HepG2 (cell line): ENCODE data around the gene TRIM28. TPM values are rescaled to one million over a fixed set of nuclear protein-coding genes. Genes with fewer than 3 reads are reported as not detected.

Experiments used
- ARID4A ChIP-seq: sonication (generic); formaldehyde crosslinking; IDR thresholded peaks from 2 replicates; pipeline ENCODE4 v1.5.0; 2020; ENCODE audit warnings: mild to moderate bottlenecking, missing genetic modification reagents, borderline replicate concordance
- ISX ChIP-seq: sonication (generic); formaldehyde crosslinking; conservative IDR thresholded peaks from 2 replicates; pipeline ENCODE4 v1.5.0; 2020; ENCODE audit warnings: missing genetic modification reagents
- JUND ChIP-seq: sonication (generic); formaldehyde crosslinking; IDR thresholded peaks from 2 replicates; pipeline ENCODE4 v1.8.0; 2022; ENCODE audit warnings: mild to moderate bottlenecking, missing genetic modification reagents
- KAT7 ChIP-seq: IDR thresholded peaks from 2 replicates; pipeline ENCODE4 v1.6.1; 2018; ENCODE audit warnings: borderline replicate concordance, missing compliant biosample characterization
- KDM2A ChIP-seq: sonication (generic); formaldehyde crosslinking; IDR thresholded peaks from 2 replicates; pipeline ENCODE4 v1.4.0; 2020; ENCODE audit warnings: low read depth, missing genetic modification reagents, borderline replicate concordance
- RAD21 ChIP-seq: fragments of 450-650 bp; formaldehyde crosslinking; IDR thresholded peaks from 2 replicates; pipeline ENCODE4 v1.5.0; 2020; ENCODE audit warnings: mild to moderate bottlenecking
- ZNF740 ChIP-seq: sonication (generic); formaldehyde crosslinking; IDR thresholded peaks from 2 replicates; pipeline ENCODE4 v1.4.0; 2020; ENCODE audit warnings: missing genetic modification reagents
- ZNF772 ChIP-seq: sonication (generic); formaldehyde crosslinking; IDR thresholded peaks from 2 replicates; pipeline ENCODE4 v1.5.0; 2020; ENCODE audit warnings: mild to moderate bottlenecking, missing genetic modification reagents
- polyA plus RNA-seq, 8 experiments: library from polyadenylated mRNA; depleted of rRNA in 3 of 8; stranded (reverse) in 7 of 8; unstranded in 1 of 8; fragments of >200 nt; fragmentation: Illumina TruSeq in 4 of 8; extraction: Trizol in 4 of 8; gene quantifications; 2 replicates each; pipeline versions ENCODE4 v1.2.1 to v1.2.3, GENCODE V29; 2011 to 2016; ENCODE audit warnings: low read depth in 4 of 8, missing spikeins in 1 of 8, mixed read lengths in 1 of 8; ENCODE audit not compliant: insufficient read depth in 1 of 8
- total RNA-seq, 5 experiments: library from RNA; depleted of rRNA; stranded (reverse); fragments of >200 nt; fragmentation: Illumina TruSeq; extraction: Trizol; gene quantifications; 2 replicates each; pipeline ENCODE4 v1.2.3, GENCODE V29; 2016; ENCODE audit warnings: low read depth in 1 of 5
- TF ChIP-seq, protein P1 (sequence below): sonication (generic); formaldehyde crosslinking; IDR thresholded peaks from 2 replicates; pipeline ENCODE4 v1.4.0; 2020; ENCODE audit warnings: mild to moderate bottlenecking, missing genetic modification reagents
- TF ChIP-seq, protein P2 (sequence below): sonication (generic); formaldehyde crosslinking; IDR thresholded peaks from 2 replicates; pipeline ENCODE4 v1.5.1; 2020; ENCODE audit warnings: missing genetic modification reagents, mild to moderate bottlenecking, borderline replicate concordance
- TF ChIP-seq, protein P3 (sequence below), 2 experiments: sonication (generic) in 1 of 2; formaldehyde crosslinking in 1 of 2; IDR thresholded peaks; 2 replicates each; pipeline versions ENCODE4 v1.6.1 to v1.9.0; 2014 to 2022; ENCODE audit warnings: antibody characterized with exemption in 1 of 2, borderline replicate concordance in 1 of 2, inconsistent platforms in 1 of 2, low read depth in 1 of 2, missing genetic modification reagents in 1 of 2

TRIM28 gene
- total and polyA plus RNA-seq, 2 of the 13 experiments (the other 11 are each of a cell fraction or from before 2014, with no cell fraction given): 361 to 439 TPM

DNA sequence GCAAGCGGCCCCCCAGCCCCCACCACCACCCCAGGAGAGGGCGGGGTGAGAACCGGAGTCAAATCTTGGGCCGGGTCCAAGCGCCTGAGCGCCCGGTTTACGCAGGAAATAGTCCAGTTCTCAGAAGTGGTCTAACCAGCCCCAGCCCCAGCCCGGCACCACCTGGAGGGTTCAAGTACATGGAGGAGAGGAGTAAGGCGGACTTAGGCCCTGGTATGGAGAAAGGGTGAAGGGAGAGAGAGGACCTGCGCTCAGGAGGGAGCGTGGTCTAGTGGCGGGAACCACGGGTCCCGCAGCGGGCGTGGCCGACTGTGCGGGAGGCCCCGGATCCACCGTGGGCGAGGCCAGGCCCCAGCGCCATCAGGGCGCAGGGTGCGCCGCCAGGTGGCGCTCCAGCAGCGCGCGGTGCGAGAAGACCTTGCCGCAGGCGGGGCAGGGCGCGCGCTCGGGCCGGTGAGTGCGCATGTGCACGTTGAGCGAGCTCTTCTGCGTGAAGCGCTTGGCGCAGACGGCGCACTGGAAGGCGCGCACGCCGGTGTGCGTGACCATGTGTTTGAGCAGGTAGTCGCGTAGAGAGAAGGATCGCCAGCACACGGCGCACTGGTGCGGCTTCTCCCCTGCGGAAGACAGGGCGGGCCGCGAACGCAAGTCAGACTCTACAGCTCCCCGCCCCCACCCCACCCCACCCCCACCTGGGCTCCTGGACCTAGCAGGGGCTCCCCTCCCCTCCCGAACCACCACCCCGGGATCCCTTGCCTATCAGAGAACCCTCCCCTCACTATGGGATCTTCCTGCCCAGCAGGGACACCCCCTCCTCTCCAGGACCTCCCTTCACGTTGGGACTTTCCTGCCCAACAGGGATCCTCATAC is 29.9 kb upstream of the TRIM28 start (continued):
- TF ChIP-seq, protein P1, sequence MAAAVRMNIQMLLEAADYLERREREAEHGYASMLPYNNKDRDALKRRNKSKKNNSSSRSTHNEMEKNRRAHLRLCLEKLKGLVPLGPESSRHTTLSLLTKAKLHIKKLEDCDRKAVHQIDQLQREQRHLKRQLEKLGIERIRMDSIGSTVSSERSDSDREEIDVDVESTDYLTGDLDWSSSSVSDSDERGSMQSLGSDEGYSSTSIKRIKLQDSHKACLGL (CRISPR knock-in tag): peak; percentile 85
- TF ChIP-seq, protein P2, sequence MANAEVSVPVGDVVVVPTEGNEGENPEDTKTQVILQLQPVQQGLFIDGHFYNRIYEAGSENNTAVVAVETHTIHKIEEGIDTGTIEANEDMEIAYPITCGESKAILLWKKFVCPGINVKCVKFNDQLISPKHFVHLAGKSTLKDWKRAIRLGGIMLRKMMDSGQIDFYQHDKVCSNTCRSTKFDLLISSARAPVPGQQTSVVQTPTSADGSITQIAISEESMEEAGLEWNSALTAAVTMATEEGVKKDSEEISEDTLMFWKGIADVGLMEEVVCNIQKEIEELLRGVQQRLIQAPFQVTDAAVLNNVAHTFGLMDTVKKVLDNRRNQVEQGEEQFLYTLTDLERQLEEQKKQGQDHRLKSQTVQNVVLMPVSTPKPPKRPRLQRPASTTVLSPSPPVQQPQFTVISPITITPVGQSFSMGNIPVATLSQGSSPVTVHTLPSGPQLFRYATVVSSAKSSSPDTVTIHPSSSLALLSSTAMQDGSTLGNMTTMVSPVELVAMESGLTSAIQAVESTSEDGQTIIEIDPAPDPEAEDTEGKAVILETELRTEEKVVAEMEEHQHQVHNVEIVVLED (CRISPR knock-in tag): peak; percentile 96
- TF ChIP-seq KDM2A (peak; percentile 96), ZNF772 (CRISPR knock-in tag) (peak; percentile 48; the same call in 1 of the 2 replicates), JUND (CRISPR knock-in tag) (peak; percentile 45; the same call in 1 of the 2 replicates), ISX (peak; percentile 23; the same call in 1 of the 2 replicates), ZNF740 (no peak), KAT7 (CRISPR knock-in tag) (peak; percentile 63; the same call in 1 of the 2 replicates), RAD21 (CRISPR knock-in tag) (peak; percentile 97), ARID4A (CRISPR knock-in tag) (peak; percentile 89)
- TF ChIP-seq, protein P3, sequence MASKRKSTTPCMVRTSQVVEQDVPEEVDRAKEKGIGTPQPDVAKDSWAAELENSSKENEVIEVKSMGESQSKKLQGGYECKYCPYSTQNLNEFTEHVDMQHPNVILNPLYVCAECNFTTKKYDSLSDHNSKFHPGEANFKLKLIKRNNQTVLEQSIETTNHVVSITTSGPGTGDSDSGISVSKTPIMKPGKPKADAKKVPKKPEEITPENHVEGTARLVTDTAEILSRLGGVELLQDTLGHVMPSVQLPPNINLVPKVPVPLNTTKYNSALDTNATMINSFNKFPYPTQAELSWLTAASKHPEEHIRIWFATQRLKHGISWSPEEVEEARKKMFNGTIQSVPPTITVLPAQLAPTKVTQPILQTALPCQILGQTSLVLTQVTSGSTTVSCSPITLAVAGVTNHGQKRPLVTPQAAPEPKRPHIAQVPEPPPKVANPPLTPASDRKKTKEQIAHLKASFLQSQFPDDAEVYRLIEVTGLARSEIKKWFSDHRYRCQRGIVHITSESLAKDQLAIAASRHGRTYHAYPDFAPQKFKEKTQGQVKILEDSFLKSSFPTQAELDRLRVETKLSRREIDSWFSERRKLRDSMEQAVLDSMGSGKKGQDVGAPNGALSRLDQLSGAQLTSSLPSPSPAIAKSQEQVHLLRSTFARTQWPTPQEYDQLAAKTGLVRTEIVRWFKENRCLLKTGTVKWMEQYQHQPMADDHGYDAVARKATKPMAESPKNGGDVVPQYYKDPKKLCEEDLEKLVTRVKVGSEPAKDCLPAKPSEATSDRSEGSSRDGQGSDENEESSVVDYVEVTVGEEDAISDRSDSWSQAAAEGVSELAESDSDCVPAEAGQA (IDR thresholded peaks at IDR 0.05; ENCODE audit: low read depth): 0 out of 2 replicates have a peak, but pooled peaks have one; percentile 39
- TF ChIP-seq, protein P3 (CRISPR knock-in tag; IDR thresholded peaks at IDR 0.05; ENCODE audit: borderline replicate concordance): no peak
